B cell (primary cell): Measurements from ENCODE around the gene ACADL. TPM values are rescaled to one million over a fixed set of nuclear protein-coding genes. Genes with fewer than 3 reads are reported as not detected.
A peak's percentile ranks its signal among the peaks of the same experiment; 100 is the strongest.

Experiments used
- ATAC-seq: fragments of 200-7000 bp; cut with Tn5 transposase; one replicate; pipeline ENCODE4 v1.10.0; 2021; ENCODE audit warnings: low read depth, mild to moderate bottlenecking, moderate number of reproducible peaks, moderate library complexity
- CTCF ChIA-PET: fragments of 350-600 bp; sonication (Branson Sonifier 250); formaldehyde crosslinking; loops from one replicate; lab custom pipeline; 2021; ENCODE audit warnings: antibody characterized with exemption, inconsistent platforms; lab: Charles Lee
- POLR2A ChIA-PET: fragments of 350-600 bp; sonication (Branson Sonifier 250); formaldehyde crosslinking; loops from one replicate; lab custom pipeline; 2021; ENCODE audit warnings: antibody characterized with exemption; lab: Charles Lee
- DNase-seq: peaks from one replicate; pipeline ENCODE4 v3.0.0; 2013
- H2AFZ ChIP-seq: 2 replicates; pipeline ENCODE4 v1.6.1; 2012; ENCODE audit warnings: mild to moderate bottlenecking, low read depth, low read length; ENCODE audit not compliant: insufficient read depth, poor library complexity, severe bottlenecking
- H3K27ac ChIP-seq, 2 donors: 1 replicate in 1 of 2; 2 replicates in 1 of 2; pipeline ENCODE4 v1.5.1; 2012 to 2013; ENCODE audit warnings: low read length in 2 of 2, mild to moderate bottlenecking in 2 of 2, moderate library complexity in 1 of 2
- H3K27me3 ChIP-seq, 4 experiments: fragments of 200-600 bp in 1 of 4; sonication (generic) in 1 of 4; replicated peaks in 1 of 4; 1 replicate in 2 of 4; 2 replicates in 2 of 4; pipeline versions ENCODE4 v1.6.1 to v1.7.0; 2013 to 2016; ENCODE audit warnings: low read length in 3 of 4, mild to moderate bottlenecking in 2 of 4, mixed read lengths in 1 of 4, moderate library complexity in 1 of 4; ENCODE audit not compliant: insufficient read depth in 4 of 4, control insufficient read depth in 3 of 4; ENCODE audit errors: control extremely low read depth in 1 of 4
- H3K36me3 ChIP-seq, 2 experiments: replicated peaks in 1 of 2; 1 replicate in 1 of 2; 2 replicates in 1 of 2; pipeline versions ENCODE4 v1.6.1 to v1.7.1; 2013; ENCODE audit warnings: low read length in 1 of 2; ENCODE audit not compliant: insufficient read depth in 2 of 2, control insufficient read depth in 1 of 2; ENCODE audit errors: control extremely low read depth in 1 of 2, extremely low read depth in 1 of 2
- H3K4me1 ChIP-seq, 2 donors: fragments of 200-600 bp in 1 of 2; sonication (generic) in 1 of 2; 1 replicate in 1 of 2; 2 replicates in 1 of 2; pipeline versions ENCODE4 v1.5.1 to v1.6.1; 2013 to 2017; ENCODE audit warnings: low read length in 2 of 2; ENCODE audit not compliant: control insufficient read depth in 2 of 2, insufficient read depth in 2 of 2
- H3K4me2 ChIP-seq: replicated peaks from 2 replicates; pipeline ENCODE3; 2012; ENCODE audit warnings: mild to moderate bottlenecking, low read depth, low read length; ENCODE audit not compliant: poor library complexity, severe bottlenecking
- H3K4me3 ChIP-seq, 5 experiments: fragments of 200-600 bp in 1 of 5; sonication (generic) in 1 of 5; 1 replicate in 3 of 5; 2 replicates in 2 of 5; pipeline versions ENCODE4 v1.5.1 to v1.7.0; 2011 to 2016; ENCODE audit warnings: low read length in 4 of 5, mild to moderate bottlenecking in 4 of 5, low read depth in 2 of 5, control low read depth in 1 of 5, moderate library complexity in 1 of 5; ENCODE audit not compliant: insufficient read depth in 1 of 5; ENCODE audit errors: control extremely low read depth in 1 of 5, extremely low read depth in 1 of 5
- H3K79me2 ChIP-seq: fragments of 200-600 bp; sonication (generic); one replicate; pipeline ENCODE4 v1.6.0; 2016; ENCODE audit warnings: low read length; ENCODE audit not compliant: control insufficient read depth, insufficient read depth
- H3K9ac ChIP-seq: fragments of 200-600 bp; sonication (generic); 2 replicates; pipeline ENCODE4 v1.6.1; 2017; ENCODE audit warnings: mild to moderate bottlenecking, low read length, moderate library complexity
- H3K9me3 ChIP-seq, 3 donors: one replicate each; pipeline versions ENCODE4 v1.6.1 to v1.7.1; 2013; ENCODE audit warnings: low read length in 2 of 3; ENCODE audit not compliant: control insufficient read depth in 2 of 3, insufficient read depth in 1 of 3; ENCODE audit errors: control extremely low read depth in 1 of 3
- H4K20me1 ChIP-seq: 2 replicates; pipeline ENCODE4 v1.6.0; 2012; ENCODE audit warnings: mild to moderate bottlenecking, low read length; ENCODE audit not compliant: insufficient read depth, control insufficient read depth, poor library complexity, severe bottlenecking
- H3K27ac Mint-ChIP-seq: one replicate; pipeline ENCODE4 v1.8.0; 2021; ENCODE audit warnings: mixed read lengths
- H3K27me3 Mint-ChIP-seq: one replicate; pipeline ENCODE4 v1.8.0; 2021; ENCODE audit warnings: mixed read lengths
- H3K4me1 Mint-ChIP-seq: one replicate; pipeline ENCODE4 v1.8.0; 2021; ENCODE audit warnings: mixed read lengths
- H3K4me3 Mint-ChIP-seq: one replicate; pipeline ENCODE4 v1.8.0; 2021; ENCODE audit warnings: mixed read lengths
- H3K9me3 Mint-ChIP-seq: one replicate; pipeline ENCODE4 v1.8.0; 2022; ENCODE audit warnings: mixed read lengths; ENCODE audit not compliant: insufficient read depth
- CTCF ChIP-seq: fragments of 200-600 bp; IDR thresholded peaks from one replicate; pipeline ENCODE4 v1.8.0; 2022; ENCODE audit warnings: antibody characterized with exemption, mild to moderate bottlenecking
- EZH2 ChIP-seq: IDR thresholded peaks from 2 replicates; pipeline ENCODE4 v1.6.1; 2012; ENCODE audit warnings: borderline replicate concordance, low read depth, mild to moderate bottlenecking, moderate library complexity, low read length; ENCODE audit not compliant: insufficient read depth, poor library complexity, severe bottlenecking
- WGBS: methylation state at CpG from one replicate; pipeline ENCODE4 v1.1.5; 2013; ENCODE audit warnings: missing lambda C conversion rate; ENCODE audit not compliant: insufficient coverage; 5-methylcytosine and 5-hydroxymethylcytosine counted together
- intact Hi-C: fragments of 100-400 bp; cut with micrococcal nuclease; formaldehyde crosslinking; loops from one replicate; pipeline ENCODE4 v1.10.0; 2022
- polyA plus RNA-seq: library from polyadenylated mRNA; depleted of rRNA; stranded (reverse); fragments of >200 nt; gene quantifications from 2 replicates; pipeline ENCODE4 v1.2.3, GENCODE V29; 2012
- total RNA-seq, 2 donors: library from RNA; stranded (reverse); fragments of 120-200 nt in 1 of 2; gene quantifications; 1 replicate in 1 of 2; 2 replicates in 1 of 2; pipeline versions ENCODE4 v1.2.3 to v1.2.4, GENCODE V29; 2013 to 2022

Gene ACADL
- total and polyA plus RNA-seq, 2 donors (not counting 1 experiment from before 2014, with no cell fraction given) = not detected

DNA sequence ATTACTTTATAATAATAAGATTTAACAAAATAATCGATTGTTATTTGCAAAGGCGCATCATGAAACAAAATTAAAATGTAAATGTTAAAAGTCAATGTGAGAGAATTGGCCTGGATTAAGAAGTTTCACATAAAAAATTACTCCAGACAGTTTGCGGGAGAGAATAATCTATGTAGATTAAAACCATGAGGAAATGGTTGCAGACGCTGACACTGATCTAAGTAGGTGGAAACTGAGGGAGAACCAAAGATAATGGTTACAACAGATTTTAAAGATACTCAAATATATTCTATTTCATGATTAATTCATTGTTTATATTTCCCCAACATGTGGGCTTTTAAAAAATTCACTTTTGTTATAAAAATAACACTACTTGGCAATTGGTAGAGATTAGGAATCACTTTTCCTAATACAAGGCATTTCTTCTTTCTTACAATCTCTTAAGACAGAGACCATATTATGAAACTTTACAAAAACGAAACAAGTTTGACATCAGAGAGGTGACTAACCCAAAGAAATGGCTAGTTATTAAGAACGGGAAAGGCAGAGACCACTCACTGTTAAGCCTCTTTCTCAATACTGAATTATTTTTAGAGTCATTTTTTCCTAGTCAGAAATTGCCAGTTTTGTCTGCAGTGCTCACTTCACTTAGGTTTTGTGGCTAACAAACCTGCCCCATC, 55.6 kb downstream of the ACADL start:
- peaks cover 0 to 5% (median 0%) of the 10 kb centered on the region in 4 experiments for H3K27me3 ChIP-seq
- DNase-seq (no peak), ATAC-seq (no peak)
- H3K4me1 ChIP-seq = peaks cover 13 to 18% of the 10 kb centered on the region in 2 donors
- H3K27me3 Mint-ChIP-seq = peaks cover 7% of the 10 kb centered on the region
- WGBS = 0% methylated on average over 1 of the region's 6 CpGs
- H3K79me2 ChIP-seq = peaks cover 33% of the 10 kb centered on the region
- peak overlapping the region; percentile 67 to 91 for H3K27ac ChIP-seq
- ChIA-PET CTCF (no interaction called here), POLR2A (no interaction called here)
- peak overlapping the region; percentile 69 to 96 (median 87) for H3K4me3 ChIP-seq
- no peaks in the 10 kb centered on the region for H4K20me1 ChIP-seq
- intact Hi-C loops = loop anchor here (1.0 to 5.0 kb wide), 5 partner anchors 167 to 1905 kb away; partner anchors contain the start of genes LANCL1 and RPE
- no peak for TF ChIP-seq EZH2
- TF ChIP-seq CTCF = no peak
- peak overlapping the region; percentile 82 for H3K9ac ChIP-seq
- no peaks in the 10 kb centered on the region for H3K9me3 ChIP-seq
- H3K4me1 Mint-ChIP-seq = peaks cover 17% of the 10 kb centered on the region
- H3K27ac Mint-ChIP-seq = peak overlapping the region; percentile 97
- peak overlapping the region; percentile 82 for H3K4me2 ChIP-seq
- peak overlapping the region; percentile 92 for H3K4me3 Mint-ChIP-seq
- H3K9me3 Mint-ChIP-seq = no peaks in the 10 kb centered on the region
- H3K36me3 ChIP-seq = no peaks in the 10 kb centered on the region
- peak overlapping the region; percentile 69 for H2AFZ ChIP-seq

- H2AFZ ChIP-seq = no peak overlapping the region
- ChIA-PET CTCF (no interaction called here), POLR2A (no interaction called here)
- no peak overlapping the region for H3K4me3 ChIP-seq
- H3K27ac Mint-ChIP-seq = no peak overlapping the region
- intact Hi-C loops = no loop called here
- TF ChIP-seq CTCF (no peak), EZH2 (no peak)
- H3K4me1 Mint-ChIP-seq = peaks cover 26% of the 10 kb centered on the region
- H3K79me2 ChIP-seq = peaks cover 57% of the 10 kb centered on the region
- no peak overlapping the region for H3K9ac ChIP-seq
- no peak overlapping the region for H3K4me2 ChIP-seq
- no peak overlapping the region for H3K4me3 Mint-ChIP-seq
- no peak overlapping the region for H3K27ac ChIP-seq
- DNase-seq (no peak), ATAC-seq (no peak)
- no peaks in the 10 kb centered on the region for H3K36me3 ChIP-seq
- H3K27me3 Mint-ChIP-seq = peaks cover 3% of the 10 kb centered on the region
- H4K20me1 ChIP-seq = peaks cover 7% of the 10 kb centered on the region
- no CpG with 5 or more reads among the region's 1 CpG for WGBS
- peaks cover 19 to 21% of the 10 kb centered on the region in 2 donors for H3K4me1 ChIP-seq
- no peaks in the 10 kb centered on the region for H3K9me3 Mint-ChIP-seq
- H3K9me3 ChIP-seq = no peaks in the 10 kb centered on the region
- peaks cover 0 to 4% (median 0%) of the 10 kb centered on the region in 4 experiments for H3K27me3 ChIP-seq
Measured at GRCh38 chr2:210167227-210167626, 58.0 kb downstream of the ACADL start.
